Inflammatory macrophage treated with lipopolysaccharide for 1 hour (primary cell): ENCODE data around the gene SREBF2.

Experiments
- DNase-seq, 2 donors: peaks; one replicate each; pipeline ENCODE4 v3.0.0-alpha.2; 2020 to 2022

SREBF2 gene

DNA sequence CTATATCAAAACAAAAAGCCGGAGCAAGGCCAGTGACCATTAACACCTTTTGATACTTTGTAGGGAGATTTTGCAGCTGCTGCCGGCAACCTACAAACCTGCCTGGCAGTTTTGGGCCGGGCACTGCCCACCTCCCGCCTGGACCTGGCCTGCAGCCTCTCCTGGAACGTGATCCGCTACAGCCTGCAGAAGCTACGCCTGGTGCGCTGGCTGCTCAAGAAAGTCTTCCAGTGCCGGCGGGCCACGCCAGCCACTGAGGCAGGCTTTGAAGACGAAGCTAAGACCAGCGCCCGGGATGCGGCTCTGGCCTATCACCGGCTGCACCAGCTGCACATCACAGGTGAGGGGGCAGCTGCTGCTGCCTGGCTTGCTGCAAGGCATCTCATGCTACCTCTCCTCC is 47.7 kb downstream of the SREBF2 start:
- DNase-seq = no peak

DNA sequence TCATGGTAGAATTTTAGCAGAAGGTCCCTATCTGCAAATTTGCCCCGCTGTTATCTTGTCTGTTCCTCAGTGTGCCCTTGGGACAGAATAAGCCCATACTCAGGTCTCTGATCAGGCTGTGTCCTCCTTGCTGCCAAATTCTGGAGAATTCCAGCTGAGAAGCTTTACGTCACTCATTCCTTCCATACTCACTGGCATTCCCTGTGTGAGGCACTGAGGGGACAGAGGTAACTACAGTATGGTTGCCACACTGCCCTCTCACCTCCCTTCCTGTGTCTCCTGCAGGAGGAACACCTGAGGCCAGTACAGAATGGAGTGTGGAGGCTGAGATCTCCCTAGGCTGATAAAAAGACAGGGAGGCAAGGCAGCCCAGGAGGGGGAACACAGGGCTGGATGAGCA is 50.5 kb downstream of the SREBF2 start:
- no peak for DNase-seq

DNA sequence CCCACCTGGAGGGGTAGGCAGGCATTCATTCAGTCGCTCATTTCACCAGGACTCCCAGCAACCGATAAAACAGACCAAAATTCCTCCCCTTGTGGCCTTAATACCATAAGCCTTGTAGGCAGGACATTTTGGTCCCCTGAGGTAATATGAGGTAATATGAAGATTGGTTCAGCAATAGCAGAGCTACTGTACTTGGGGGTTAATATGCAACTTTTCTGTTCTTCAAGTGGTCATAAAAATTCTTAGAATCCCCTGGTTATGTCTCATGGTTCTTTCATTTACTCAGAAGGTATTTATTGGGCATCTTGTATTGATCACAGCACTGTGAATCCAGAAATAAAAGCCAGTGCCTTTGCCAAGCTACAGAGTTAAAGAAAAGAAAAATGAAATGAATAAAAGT is 52.2 kb downstream of the SREBF2 start:
- DNase-seq = no peak

DNA sequence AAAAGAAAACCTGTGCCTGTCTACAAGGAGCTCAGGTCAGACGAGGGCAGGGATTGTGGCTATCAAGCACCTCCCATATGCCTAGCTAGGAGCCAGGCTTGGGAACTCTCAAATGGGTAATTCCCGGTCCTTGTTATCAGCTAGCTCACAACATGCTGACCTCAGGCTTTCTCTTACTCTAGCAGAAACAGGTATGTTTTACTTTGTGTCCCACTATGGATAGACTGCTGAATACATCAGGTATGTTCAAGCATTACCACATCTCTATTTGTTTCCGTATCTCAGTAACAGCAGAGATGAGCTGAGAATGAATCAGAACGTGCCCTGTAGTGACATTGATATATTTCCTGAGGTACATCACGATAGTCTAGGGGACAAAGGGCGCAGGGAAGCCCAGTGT is 52.6 kb downstream of the SREBF2 start:
- no peak for DNase-seq

DNA sequence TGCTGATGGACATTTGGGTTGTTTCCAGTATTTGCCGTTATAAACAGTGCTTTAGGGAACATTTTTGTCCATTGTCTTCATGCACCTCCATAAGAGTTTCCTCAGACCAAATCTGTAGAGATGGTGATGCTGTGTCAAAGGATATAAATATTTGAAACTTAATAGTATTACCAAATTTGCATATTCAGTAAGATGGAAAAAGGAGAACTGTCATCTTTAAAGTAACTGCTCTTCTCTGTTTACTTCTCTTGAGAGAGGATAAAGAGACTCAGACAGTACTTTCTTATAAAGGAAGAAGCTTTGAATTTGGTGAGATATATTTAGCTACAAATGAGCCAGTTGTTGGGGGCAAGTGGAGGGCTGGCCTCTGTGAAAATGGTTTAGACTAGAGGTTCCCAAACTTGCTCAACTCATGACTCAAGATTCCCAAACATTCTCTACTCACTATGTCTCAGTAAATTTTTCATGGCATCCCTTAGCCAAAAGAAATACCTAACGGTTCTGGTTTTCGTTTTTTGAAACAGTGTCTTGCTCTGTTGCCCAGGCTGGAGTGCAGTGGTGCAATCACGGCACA is 55.8 kb downstream of the SREBF2 start:
- no peak for DNase-seq

DNA sequence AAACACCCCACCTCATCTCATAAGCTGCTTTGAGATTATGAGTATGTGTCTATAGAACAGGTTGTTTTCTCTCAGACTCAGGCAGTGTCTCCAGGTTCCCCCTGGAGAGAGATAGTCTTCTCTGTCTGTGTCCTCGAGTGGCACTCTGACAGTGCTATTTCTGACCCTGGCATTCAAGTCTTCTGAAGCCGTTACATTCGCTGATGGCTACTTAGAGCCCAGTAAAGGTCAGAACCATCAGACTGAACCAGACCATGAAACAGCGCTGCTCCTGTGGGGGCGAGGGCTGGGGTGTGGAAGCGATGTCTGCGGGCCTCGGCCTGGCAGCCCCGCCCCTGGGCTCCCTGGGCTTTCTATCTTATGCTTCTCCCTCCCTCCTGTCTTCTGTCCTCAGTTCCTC is 58.5 kb downstream of the SREBF2 start:
- DNase-seq = no peak

DNA sequence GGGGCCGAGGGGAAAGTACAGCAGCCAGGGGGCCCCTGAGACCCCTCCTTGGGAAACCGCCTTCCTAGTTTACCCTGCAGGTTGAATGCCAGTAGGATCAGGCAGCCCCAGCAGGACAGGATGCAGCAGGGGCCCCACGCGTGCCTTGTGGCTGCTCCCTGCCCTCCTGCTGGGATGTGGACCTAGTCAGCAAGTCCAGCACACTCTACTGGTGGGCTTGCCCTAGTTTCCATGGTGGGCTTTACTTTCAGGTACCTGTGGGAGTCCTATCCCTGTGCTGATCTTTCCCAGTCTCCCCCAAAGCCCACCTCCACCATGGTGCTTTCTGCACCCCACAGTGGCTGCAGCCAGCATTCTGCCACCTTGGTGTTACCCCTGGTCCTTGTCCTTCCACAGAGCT is 59.8 kb downstream of the SREBF2 start:
- no peak for DNase-seq

DNA sequence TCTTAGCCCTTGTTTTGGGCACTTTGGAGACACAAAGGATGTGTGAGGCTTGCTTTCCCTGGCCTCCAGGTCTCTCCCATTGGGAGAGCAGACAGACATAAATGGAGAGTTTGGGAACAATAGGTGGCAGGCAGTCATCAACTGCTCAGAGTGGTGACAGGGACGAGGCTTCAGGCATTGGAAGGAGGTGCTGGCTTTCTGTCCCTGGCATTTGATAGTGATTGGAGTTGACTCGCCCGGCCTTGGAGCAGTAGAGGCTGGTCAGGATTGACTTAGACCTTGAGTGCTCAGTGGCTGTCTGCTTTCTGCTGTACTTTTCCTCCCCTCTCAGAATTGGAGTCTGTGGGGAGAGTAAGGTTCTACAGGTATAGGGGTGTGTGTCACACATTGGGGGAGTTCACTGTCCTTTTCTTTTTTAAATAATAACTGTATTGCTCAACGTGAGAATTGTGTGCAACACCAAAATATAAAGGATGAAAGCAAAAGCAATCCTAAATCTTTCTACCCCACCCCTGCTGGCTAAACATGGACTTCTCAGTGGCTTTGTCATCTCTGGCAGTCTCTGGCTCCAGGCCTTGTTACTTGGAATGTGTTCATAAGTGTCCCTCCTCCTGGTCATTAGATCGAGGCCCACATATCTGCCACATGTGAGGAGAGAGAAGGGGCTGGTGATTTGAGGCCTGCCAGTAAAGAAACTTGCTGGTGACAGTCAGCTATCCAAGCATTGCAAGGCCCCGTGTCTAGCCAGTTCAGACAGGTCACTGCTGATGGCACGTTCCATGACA is 60.9 kb downstream of the SREBF2 start:
- no peak for DNase-seq

DNA sequence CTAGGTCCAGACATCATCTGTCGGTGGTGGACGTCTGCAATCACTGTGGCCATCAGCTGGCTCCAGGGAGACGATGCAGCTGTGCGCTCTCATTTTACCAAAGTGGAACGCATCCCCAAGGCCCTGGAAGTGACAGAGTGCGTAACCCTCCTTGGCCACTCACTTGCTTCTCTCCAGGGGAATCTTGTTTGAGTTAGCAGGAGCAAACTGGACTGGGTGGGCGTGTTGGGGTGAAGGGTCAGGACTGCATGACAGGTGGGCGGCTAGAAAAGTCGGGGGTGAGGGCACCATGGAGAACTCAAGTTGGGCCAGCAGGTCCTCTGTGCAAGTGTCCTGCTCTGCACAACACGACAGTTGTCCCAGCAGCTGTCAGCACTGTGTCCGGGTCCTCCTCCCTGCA is 65.7 kb downstream of the SREBF2 start:
- DNase-seq = no peak

DNA sequence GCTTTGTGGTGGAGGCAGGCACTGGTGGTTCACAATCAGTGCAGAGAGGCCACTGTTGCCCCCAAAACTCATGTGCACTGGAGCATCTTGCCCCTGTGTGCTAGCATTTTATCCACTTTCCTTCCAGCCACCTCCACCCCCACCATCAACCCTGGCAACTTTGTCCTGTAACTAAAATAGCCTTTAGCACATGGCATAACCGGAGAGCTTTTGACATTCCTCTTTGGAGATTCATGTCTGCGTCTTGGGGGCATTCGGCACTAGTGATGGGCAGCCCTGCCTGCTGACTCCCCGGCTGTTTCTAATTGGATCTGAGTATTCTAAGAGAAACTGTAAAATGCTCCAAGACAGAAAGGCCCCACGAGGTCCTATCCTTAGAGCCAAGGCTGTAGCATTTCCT is 66.2 kb downstream of the SREBF2 start:
- DNase-seq = no peak

DNA sequence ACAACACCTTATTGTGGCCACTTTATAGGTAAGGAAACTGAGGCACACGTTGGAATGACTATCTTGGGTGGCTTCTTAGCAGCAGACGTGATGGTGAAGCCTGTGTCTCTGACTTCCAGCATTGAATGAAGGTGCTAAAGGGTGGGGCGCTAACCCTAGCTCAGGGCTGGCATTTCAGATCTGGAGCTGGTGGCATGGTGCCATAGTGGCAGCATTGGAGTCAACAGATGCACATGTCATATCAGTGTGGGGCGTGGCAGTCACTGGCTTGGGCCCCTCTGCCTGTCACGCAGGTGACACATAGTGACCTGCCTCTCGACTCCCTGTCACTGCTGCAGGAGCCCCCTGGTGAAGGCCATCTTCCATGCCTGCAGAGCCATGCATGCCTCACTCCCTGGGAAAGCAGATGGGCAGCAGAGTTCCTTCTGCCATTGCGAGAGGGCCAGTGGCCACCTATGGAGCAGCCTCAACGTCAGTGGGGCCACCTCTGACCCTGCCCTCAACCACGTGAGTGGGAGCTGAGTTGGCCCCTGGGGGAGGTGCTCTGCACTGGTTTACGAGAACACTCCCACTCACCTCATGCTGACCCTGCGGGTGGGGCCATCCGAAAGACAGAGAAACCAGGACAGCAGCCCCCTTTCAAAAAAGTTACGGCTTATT is 67.2 kb downstream of the SREBF2 start:
- DNase-seq = no peak

DNA sequence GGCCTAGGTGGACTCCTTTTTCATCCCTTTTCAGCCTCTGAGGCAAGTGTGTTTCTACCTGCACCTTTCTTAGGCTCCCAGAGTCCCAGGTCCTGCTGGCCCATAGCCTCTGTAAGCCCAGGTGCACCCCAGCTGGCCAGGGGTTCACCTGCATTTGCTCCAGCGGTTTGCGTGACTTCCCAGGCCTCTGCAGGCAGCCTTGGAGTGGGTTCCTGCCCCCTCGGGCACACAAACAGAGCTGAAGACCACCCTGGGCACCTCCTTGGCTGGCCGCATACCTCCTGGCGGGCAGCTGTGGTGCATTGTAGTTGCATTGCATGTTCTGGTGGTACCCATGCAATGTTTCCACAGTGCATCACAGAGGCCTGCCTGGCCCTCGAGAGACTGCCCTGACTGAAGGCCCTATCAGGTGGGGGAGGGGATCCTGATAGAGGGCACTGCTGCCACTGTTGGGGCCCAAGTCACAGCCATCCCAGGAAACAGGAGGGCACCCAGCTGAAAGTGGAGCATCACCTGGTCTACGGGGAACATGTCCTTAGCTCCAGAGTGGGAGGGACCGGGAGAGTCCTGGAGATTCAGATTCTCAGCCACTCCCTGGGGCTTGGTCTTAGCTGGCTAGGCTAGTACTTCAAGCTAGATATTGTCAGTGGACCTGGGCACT is 67.9 kb downstream of the SREBF2 start:
- DNase-seq = no peak

DNA sequence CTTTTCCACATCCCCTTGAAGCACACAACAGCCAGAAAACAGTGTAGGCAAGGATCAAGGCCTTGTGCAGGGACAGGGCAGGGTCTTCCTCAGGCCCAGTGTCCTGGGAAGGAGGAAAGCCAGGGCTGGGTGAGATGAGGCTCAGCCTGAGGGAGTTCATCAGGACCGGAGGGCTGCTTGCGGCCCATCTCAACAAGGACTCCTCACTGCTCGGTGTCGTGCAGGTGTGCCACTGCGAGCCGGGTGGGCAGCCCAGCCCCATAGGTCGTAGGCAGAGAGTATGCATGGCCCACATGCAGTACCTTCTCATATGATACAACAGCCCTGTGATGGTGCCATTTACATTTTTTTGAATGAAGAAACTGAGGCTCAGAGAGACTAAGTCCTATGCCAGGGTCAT is 69.1 kb downstream of the SREBF2 start:
- DNase-seq = no peak

DNA sequence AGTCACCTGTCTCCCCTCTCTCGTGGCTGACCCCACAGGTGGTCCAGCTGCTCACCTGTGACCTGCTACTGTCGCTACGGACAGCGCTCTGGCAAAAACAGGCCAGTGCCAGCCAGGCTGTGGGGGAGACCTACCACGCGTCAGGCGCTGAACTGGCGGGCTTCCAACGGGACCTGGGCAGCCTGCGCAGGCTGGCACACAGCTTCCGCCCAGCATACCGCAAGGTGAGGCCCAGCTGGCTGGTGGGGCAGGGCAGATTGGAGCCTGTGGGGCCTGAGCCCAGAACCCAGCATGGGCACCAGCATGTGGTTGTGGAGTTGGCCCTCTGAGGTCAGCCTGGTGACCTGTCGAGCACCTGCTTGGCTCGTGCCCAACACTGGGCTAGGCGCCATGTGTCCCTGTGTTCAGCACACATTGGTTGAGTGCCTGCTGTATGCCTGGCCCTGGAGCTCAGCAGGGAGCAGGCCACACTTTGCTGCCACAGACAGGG is 70.1 kb downstream of the SREBF2 start:
- DNase-seq = no peak

DNA sequence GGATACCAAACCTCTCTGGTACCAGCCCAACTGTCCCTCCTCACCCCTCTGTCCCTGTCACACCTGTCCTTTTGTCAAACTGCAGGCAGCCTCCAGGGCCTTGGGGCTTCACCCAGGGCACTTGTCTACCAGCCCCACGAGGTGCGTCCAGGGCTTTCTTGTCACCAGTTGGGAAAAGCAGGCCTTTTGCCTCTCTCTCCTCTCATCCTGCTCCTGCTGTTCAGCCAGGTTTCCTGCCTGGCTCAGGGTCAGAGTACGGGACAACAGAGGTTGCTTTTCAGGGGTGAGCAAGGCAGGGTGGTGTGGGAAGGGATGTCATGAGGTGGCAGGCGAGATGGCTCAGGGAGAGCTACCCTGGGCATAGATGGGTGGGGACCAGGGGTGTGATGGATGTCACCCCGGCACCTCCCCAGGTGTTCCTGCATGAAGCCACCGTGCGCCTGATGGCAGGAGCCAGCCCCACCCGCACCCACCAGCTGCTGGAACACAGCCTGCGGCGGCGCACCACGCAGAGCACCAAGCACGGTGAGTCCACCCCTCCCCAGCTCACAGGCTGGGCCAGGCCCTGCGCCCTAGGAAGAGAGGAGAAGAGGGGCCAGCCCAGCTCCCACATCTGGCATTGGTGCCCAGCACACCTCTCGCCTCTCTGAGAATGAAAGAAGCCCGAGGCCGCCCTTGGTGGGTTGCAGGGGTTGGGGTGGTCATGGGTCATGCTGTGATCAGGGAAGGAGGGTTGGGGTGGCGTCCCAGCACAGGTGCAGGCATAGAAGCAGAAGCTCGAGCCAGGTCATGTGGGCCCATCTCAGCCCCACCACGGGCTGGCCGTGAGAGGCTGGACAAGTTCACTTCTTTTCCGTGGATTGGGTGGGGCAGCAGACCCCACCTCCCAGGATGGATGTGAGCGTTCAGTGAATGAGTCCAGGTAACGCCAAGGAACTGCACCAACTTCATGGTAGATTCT is 71.8 kb downstream of the SREBF2 start:
- no peak for DNase-seq

DNA sequence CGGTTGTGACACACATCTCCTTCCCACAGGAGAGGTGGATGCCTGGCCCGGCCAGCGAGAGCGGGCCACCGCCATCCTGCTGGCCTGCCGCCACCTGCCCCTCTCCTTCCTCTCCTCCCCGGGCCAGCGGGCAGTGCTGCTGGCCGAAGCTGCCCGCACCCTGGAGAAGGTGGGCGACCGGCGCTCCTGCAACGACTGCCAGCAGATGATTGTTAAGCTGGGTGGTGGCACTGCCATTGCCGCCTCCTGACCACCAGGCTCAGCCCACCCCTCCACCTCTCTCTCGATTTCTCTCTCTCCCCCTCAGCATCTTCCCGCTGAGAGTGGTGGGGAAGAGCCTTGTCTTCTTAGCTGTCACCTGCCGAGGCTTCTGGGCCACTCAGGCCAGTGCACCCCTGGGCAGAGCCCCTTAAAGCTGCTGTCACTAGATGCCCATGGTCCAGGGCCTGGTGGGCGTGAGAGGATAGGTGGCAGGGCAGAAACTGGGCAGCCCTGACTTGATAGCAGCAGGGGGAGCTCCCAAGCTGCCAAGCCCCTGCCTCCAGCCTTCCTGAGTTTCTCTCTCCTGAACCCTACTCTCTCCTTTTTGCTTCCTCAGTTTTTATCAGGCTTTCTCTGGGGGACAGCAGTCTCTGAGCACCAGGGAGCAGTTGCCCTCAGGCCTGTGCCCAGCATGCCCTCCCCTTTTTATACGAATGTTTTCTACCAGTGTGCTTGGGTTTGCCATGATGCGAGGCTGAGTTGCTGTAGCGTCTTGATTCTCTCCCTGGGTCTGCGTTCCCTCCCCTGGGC is 72.7 kb downstream of the SREBF2 start:
- no peak for DNase-seq

DNA sequence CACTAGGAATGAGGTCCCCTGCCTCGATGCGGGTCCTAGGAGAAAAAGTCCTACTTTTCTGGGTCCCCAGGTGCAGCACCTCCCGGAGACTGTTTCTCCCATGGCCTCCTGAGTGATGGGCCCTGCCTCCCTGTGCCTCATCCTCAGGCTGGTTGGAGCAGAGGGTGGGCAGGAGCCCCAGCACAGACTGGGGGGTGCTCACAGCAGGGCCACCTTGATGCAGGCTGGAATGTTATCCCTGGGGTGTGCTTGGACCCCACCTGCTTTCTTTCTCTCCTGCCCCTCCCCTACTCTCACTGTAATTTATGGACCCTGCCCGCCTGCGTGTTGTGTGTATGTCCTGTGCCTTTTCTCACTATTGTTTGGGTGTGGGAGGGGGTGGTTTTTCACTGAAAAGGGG is 73.9 kb downstream of the SREBF2 start:
- DNase-seq = no peak

DNA sequence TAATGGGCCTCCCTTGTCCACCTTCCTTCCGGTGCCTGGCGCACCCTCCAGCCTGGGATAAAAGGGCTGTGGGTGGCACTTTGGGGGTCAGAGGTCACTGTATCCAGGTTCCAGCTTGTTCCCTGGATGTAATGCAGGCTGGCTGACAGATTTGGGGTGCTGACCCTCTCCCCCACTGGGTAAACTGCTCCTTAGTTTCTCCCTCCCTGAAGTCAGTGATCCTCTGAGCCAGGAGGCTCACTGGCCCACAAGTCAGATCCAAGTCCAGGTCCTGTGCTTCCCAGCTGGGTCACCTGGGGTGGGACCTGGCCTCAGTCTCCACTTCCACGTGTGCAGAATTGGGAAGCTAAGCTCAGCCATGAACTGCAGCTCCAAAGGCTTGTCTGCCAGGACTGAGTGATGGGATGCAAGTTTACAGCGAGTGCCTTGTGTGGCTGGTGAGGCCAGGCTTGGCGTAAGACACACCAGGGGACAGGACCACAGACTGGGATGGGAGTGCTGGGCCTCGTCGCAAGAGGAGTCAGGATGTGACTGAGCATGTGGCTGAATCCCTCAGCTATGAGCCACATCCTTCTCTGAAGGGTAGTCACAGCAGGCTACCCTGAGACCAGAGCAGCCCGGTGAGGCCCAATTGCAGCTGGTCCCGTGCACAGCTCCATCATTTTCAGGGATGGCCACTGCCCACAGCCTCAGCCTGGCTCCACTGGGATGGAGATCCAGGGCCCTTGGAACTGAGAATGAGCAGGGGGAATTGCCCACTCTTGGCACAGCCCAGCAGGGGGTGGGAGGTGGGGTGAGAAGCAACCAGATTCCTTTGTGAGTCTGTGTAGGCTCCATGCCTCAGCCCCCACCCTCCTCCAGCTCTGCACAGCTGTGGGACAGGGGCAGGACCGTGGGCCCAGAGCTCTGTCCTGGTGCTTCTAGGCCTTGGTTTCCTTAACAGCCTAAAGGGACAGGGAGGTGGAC is 74.8 kb downstream of the SREBF2 start:
- no peak for DNase-seq

DNA sequence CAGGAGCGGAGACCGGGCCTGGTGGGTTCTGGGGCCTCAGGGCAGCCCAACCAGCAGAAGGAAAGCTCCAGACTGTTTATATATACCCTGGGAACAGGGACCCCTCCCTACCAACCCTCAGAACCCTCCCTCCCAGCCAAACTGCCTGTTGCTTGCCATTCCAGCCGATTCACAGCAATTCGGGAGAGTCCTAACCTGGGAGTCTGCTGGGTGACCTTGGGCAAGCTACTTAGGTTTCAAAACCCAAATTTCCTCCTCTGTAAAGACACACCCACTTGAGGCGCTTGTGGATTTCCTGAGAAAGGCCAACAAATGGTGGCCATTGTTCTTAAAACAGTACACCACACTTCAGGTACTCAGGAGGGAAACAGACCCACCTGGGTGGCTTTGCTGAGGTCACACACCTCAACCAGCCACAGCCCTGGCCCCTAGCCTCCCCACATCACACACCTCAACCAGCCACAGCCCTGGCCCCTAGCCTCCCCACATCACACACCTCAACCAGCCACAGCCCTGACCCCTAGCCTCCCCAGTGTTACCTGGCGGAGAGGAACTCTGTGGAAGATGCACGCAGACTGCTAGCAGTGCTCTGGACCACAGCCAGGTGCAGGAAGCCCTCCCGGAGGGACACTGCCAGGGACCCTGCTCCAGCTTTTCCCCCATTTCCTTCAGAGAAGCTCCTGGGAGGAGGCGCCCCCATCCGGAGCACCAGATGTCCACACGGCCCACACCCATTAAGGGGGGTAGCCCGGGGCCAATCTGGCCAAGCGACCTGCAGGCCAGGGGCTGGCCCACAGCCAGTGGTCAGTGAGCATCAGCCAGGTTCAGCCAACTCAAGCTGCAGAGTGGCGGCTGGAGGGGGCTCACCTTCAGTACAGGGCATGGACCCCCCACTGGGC is 75.8 kb downstream of the SREBF2 start:
- DNase-seq = peak; percentile 22 to 30
